ENCODE data around the gene PCNA. TPM values are rescaled to one million over a fixed set of nuclear protein-coding genes. Genes with fewer than 3 reads are reported as not detected.
"Not testable (repeated sequence)": the region's sequence is repeated elsewhere in the genome, so short reads cannot be mapped to it uniquely, and the experiment has no call there.

PCNA gene
- total RNA-seq, 1 experiment from 2014 or later: 247 TPM

DNA sequence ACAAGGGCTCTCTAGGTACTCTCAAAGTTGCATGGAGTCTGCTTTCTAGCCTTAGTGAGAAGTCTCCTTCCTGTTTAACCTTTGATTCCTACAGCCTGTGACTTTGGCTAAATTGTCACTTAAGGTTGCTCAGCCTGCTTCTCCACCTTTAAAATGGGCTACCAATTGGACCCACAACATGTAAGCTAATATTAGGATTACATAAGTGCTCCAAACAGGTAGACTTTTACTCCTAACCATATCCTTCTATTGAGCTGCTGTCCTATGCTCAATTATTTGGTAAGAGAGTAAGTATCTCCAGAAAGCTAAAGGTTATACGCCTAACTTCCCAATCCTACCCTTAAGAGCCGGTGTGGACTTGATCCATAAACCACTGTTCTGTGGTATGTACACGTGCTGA is 2.9 kb downstream of the PCNA start:
- DNase-seq (ENCODE audit: low read depth, low spot score): no peak
- in situ Hi-C loops (cut with HindIII; ENCODE audit: low pct_unique_long_range_greater_than_20kb, low sequenced_read_pairs): no loop called here

DNA sequence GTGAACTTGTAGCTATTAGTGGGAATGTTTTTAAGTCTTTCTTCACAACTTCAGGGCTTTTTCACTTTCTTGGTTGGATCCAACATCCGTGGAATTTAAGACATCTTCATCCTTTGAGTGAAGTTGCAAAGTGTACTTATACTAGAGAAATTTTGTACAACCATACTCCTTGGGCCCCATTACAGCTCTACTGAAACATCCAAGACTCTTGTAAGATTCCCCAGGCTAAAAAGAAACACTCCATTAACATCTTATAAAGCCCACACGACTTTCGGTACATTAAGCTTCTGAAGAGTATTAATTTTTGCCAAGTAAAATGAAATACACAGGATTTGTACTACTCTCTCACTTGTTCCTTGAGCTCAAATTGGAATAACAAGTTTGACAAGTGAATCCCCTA is 5.4 kb downstream of the PCNA start:
- DNase-seq (ENCODE audit: low read depth, low spot score): no peak
- in situ Hi-C loops (cut with HindIII; ENCODE audit: low pct_unique_long_range_greater_than_20kb, low sequenced_read_pairs): no loop called here

DNA sequence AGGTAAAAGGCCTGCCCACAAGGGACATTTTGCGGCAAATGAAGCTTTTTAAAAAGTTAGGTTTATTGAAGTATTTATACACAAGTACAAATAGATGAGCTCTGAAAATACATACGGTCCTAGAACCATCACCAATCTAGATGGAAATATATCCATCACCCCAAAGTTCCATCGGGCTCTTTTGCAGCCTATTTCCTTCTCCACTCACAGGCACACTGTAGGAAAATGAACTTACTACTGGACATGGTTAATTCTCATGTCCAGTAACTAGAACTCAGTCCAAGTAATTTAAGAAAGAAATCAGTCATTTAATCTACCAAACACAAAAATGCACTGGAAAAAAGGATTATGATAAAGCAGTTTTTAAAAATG is 6.2 kb downstream of the PCNA start:
- no peak for DNase-seq (ENCODE audit: low read depth, low spot score)
- in situ Hi-C loops (cut with HindIII; ENCODE audit: low pct_unique_long_range_greater_than_20kb, low sequenced_read_pairs): no loop called here

- in situ Hi-C loops (cut with HindIII; ENCODE audit: low pct_unique_long_range_greater_than_20kb, low sequenced_read_pairs): no loop called here
- DNase-seq (ENCODE audit: low read depth, low spot score): no peak
Measured at GRCh38 chr20:5109276-5109675, 10.5 kb downstream of the PCNA start.

DNA sequence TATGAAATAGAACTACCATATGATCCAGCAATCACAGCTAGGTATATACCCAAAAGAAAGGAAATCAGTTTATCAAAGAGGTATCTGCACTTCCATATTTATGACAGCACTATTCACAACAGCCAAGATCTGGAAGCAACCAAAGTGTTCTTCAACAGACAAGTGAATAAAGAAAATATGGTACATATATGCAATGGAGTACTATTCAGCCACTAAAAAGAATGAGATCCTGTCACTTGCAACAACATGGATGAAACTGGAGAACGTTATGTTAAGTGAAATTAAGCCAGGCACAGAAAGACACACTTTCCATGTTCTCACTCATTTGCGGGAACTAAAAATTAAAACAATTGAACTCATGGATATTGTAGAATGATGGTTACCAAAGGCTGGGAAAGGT is 15.3 kb downstream of the PCNA start:
- no peak for DNase-seq (ENCODE audit: low read depth, low spot score)
- in situ Hi-C loops (cut with HindIII; ENCODE audit: low pct_unique_long_range_greater_than_20kb, low sequenced_read_pairs): no loop called here

- in situ Hi-C loops (cut with HindIII; ENCODE audit: low pct_unique_long_range_greater_than_20kb, low sequenced_read_pairs): no loop called here
- DNase-seq (ENCODE audit: low read depth, low spot score): peak; percentile 84
Measured at GRCh38 chr20:5100684-5101347, 18.9 kb downstream of the PCNA start.

- DNase-seq (ENCODE audit: low read depth, low spot score); in situ Hi-C loops (cut with HindIII; ENCODE audit: low pct_unique_long_range_greater_than_20kb, low sequenced_read_pairs): not testable (repeated sequence)
Measured at GRCh38 chr20:5099909-5100308, 19.8 kb downstream of the PCNA start.

- DNase-seq (ENCODE audit: low read depth, low spot score); in situ Hi-C loops (cut with HindIII; ENCODE audit: low pct_unique_long_range_greater_than_20kb, low sequenced_read_pairs): not testable (repeated sequence)
Measured at GRCh38 chr20:5099009-5099408, 20.7 kb downstream of the PCNA start.

DNA sequence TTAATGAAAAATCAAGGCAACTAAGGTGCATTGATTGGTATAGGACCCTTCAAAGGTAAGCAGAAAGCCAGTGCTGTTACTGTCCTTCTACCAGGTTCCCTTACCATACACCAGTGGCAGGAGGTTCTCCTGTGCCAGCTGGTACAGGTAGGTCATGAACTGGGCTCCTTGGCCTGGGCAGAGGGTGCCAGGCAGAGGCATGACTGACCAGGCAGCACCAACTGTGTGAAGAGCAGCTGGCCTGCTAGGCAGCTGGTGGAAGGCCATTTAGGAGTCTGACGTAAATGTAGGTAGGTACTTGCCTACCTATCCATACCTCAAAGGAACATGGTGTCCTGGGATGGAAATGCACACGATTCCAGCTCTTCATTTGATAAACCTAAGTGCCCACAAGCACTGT is 23.3 kb downstream of the PCNA start:
- DNase-seq (ENCODE audit: low read depth, low spot score): no peak
- in situ Hi-C loops (cut with HindIII; ENCODE audit: low pct_unique_long_range_greater_than_20kb, low sequenced_read_pairs): no loop called here

- DNase-seq (ENCODE audit: low read depth, low spot score): no peak
- in situ Hi-C loops (cut with HindIII; ENCODE audit: low pct_unique_long_range_greater_than_20kb, low sequenced_read_pairs): no loop called here
Measured at GRCh38 chr20:5095931-5096330, 23.8 kb downstream of the PCNA start.

DNA sequence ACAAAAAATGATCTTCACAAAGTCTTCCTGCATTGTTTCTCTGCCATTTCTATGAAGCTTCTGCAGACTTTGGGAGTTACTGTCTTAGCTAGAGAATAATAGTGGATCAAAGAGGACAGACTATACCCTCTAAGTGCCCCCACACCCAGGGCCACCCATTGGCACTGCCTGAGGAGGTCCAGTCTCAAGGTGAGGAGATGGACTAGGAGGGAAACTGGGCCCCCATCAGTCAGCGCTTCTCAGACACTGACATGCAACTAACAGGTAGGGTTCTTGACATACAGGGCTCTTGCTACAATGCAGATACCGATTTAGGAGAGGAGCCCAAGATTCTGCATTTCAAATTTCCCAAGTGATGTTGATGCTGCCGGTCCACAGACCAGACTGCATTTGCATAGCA is 24.3 kb downstream of the PCNA start:
- in situ Hi-C loops (cut with HindIII; ENCODE audit: low pct_unique_long_range_greater_than_20kb, low sequenced_read_pairs): no loop called here

DNA sequence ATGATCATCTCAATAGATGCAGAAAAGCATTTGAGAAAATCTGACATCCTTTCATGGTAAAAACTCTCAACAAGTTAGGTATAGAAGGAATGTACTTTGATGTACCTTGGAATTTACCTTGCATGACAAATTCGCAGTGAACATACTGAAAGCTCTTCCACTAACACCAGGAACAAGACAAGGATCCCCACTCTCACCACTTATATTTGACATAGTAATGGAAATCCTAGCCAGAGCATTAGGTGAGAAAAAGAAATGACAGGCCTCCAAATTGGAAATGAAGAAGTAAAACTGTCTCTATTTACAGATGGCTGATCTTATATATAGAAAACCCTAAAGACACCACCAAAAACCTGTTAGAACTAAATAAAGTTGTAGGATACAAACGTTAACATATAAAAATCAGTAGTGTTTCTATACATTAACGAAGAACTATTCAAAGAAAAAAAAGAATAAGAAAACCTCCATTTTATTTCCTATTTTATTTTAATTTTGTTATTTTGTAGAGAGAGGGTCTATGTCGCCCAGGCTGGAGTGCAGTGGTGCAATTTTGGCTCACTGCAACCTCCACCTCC is 26.9 kb downstream of the PCNA start:
- no peak for DNase-seq (ENCODE audit: low read depth, low spot score)
- in situ Hi-C loops (cut with HindIII; ENCODE audit: low pct_unique_long_range_greater_than_20kb, low sequenced_read_pairs): no loop called here

More for the DNA sequence above, 24.3 kb downstream of the PCNA start:
- DNase-seq (ENCODE audit: low read depth, low spot score): no peak

- in situ Hi-C loops (cut with HindIII; ENCODE audit: low pct_unique_long_range_greater_than_20kb, low sequenced_read_pairs): no loop called here
Measured at GRCh38 chr20:5091902-5092301, 27.9 kb downstream of the PCNA start.

GRCh38 chr20:5090191-5090590 is 29.6 kb downstream of the PCNA start:
- no peak for DNase-seq (ENCODE audit: low read depth, low spot score)
- in situ Hi-C loops (cut with HindIII; ENCODE audit: low pct_unique_long_range_greater_than_20kb, low sequenced_read_pairs): no loop called here

More at GRCh38 chr20:5091902-5092301, 27.9 kb downstream of the PCNA start:
- no peak for DNase-seq (ENCODE audit: low read depth, low spot score)

DNA sequence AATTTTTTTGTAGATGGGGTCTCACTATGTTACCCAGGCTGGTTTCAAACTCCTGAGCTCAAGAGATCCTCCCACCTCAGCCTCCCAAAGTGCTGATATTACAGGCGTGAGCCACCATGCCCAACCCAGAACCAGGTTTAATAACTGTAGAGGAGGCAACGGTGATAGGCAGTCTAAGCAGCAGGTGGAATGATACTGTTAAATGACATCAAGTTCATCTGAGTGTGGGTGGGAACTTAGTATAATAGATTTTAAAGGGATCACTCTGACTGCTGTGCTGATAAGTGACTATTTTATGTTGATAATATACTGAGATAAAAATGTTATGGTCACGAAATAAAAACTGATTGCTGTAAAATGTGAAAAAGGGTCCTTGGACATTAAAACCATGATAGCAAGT is 31.1 kb downstream of the PCNA start:
- no peak for DNase-seq (ENCODE audit: low read depth, low spot score)
- in situ Hi-C loops (cut with HindIII; ENCODE audit: low pct_unique_long_range_greater_than_20kb, low sequenced_read_pairs): no loop called here

DNA sequence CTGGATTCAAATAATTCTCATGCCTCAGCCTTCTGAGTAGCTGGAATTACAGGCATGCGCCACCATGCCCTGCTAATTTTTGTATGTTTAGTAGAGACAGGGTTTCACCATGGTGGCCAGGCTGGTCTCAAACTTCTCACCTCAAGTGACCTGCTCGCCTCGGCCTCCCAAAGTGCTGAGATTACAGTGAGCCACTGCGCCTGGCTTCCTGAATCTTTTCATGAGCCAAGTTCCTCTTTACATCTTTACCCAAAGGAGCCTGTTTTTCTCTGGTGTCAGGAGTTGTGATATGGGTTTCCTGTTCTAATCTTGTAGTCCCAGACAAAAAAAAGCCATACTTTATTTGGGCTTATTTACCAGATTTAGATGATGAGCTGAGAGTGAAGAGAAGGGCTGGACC is 34.4 kb downstream of the PCNA start:
- in situ Hi-C loops (cut with HindIII; ENCODE audit: low pct_unique_long_range_greater_than_20kb, low sequenced_read_pairs): no loop called here

DNA sequence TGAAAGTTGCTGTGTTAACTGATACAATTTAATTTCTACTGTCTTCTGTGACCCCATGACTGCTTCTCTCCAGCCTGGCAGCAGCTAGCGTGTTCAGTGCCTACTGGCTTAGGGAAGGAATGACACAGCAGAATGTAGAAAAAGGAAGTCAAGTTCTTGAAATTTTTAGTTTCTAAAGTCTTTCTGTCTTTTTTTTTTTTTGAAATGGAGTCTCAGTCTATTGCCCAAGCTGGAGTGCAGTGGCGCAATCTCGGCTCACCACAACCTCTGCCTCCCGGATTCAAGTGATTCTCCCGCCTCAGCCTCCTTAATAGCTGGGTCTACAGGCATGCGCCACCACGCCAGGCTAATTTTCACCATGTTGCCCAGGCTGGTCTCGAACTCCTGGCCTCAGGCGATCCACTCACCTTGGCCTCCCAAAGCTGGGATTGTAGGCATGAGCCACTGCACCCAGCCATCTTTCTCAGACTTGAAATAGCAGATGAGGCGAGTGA is 39.3 kb downstream of the PCNA start:
- in situ Hi-C loops (cut with HindIII; ENCODE audit: low pct_unique_long_range_greater_than_20kb, low sequenced_read_pairs): no loop called here
- peak; percentile 84 for DNase-seq (ENCODE audit: low read depth, low spot score)

More for the DNA sequence above, 34.4 kb downstream of the PCNA start:
- no peak for DNase-seq (ENCODE audit: low read depth, low spot score)

GRCh38 chr20:5078399-5078958 is 41.3 kb downstream of the PCNA start:
- in situ Hi-C loops (cut with HindIII; ENCODE audit: low pct_unique_long_range_greater_than_20kb, low sequenced_read_pairs): no loop called here
- DNase-seq (ENCODE audit: low read depth, low spot score): peak; percentile 73

GRCh38 chr20:5077761-5078387 is 41.9 kb downstream of the PCNA start:
- in situ Hi-C loops (cut with HindIII; ENCODE audit: low pct_unique_long_range_greater_than_20kb, low sequenced_read_pairs): no loop called here
- no peak for DNase-seq (ENCODE audit: low read depth, low spot score)

Measured in SK-MEL-5 (cell line).